Umbilical cord (tissue), 2 donors: ENCODE results near the gene CDK5R2. TPM values are rescaled to one million over a fixed set of nuclear protein-coding genes. Genes with fewer than 3 reads are reported as not detected.
"Not testable (repeated sequence)": the region's sequence is repeated elsewhere in the genome, so short reads cannot be mapped to it uniquely, and the experiment has no call there.

Source experiments
- DNase-seq: peaks from one replicate; pipeline ENCODE4 v3.0.0-alpha.2; 2015; ENCODE audit warnings: low spot score
- total RNA-seq: library from RNA; depleted of rRNA; stranded (reverse); fragments of >200 nt; gene quantifications from one replicate; pipeline ENCODE4 v1.2.3, GENCODE V29; 2014; ENCODE audit warnings: low replicate concordance; ENCODE audit not compliant: insufficient read depth

Gene CDK5R2
- total RNA-seq: not detected

- peak; percentile 91 for DNase-seq
Measured at GRCh38 chr2:218959141-218959731, at the start of gene CDK5R2. Gene CDK5R2, plus strand, starts transcription at chr2:218959666. Its CDS starts 155 bp downstream, at chr2:218959821.

DNA sequence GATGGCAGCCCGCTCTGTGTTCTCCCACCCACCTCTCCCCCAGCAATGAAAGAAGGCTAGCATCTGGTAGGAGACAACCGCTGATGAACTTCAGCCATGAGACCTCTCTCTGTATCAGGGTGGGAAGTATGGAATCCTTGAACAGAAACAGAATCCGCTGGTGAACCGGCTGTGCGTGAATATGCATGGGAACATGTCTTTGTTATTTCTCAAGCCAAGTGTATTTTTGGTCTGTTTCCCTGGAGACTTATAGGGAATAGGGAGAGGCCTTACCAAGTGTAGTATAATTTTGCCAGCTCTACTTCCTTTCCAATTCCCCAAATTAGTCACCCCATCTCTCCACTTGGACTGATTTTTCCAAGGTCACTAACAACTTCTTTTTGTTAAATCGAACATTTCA, 48.7 kb upstream of the CDK5R2 start:
- DNase-seq: no peak

GRCh38 chr2:218920504-218920903, 39.0 kb upstream of the CDK5R2 start:
- no peak for DNase-seq

DNA sequence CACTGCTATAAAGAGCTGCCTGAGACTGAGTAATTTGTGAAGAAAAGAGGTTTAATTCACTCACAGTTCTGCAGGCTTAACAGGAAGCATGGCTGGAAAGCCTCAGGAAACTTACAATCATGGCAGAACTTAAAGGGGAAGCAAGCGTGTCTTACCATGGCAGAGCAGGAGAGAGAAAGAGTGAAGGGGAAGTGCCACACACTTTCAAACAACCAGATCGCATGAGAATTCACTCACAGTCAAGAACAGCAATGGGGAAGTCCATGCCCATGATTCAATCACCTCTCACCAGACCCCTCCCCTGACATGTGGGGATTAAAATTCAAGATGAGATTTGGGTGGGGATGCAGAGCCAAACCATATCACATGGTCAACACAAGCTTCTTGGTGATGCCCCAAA, 34.7 kb upstream of the CDK5R2 start:
- DNase-seq: no peak

- no peak for DNase-seq
Measured at GRCh38 chr2:218925434-218925833, 34.0 kb upstream of the CDK5R2 start.

DNA sequence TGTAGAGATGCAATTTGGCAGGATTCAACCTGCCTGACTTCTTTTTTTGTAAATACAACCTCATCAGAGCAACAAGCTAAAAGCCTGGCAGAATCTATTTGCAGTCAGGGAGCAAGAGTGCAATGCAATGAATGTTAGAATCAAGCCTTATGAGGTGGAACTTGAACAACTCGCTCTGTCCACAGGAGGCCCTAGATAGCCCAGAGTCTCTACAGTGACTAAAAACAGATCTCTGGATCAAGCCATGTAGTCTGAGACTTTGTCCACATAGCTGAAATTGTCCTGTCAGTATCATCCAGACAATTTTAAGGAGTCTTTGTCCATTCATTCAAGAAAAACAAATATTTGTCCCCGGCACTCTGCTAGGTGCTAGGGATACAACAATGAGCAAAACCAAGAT, 32.0 kb upstream of the CDK5R2 start:
- peak; percentile 20 for DNase-seq

- no peak for DNase-seq
Measured at GRCh38 chr2:218927876-218928275, 31.6 kb upstream of the CDK5R2 start.

DNA sequence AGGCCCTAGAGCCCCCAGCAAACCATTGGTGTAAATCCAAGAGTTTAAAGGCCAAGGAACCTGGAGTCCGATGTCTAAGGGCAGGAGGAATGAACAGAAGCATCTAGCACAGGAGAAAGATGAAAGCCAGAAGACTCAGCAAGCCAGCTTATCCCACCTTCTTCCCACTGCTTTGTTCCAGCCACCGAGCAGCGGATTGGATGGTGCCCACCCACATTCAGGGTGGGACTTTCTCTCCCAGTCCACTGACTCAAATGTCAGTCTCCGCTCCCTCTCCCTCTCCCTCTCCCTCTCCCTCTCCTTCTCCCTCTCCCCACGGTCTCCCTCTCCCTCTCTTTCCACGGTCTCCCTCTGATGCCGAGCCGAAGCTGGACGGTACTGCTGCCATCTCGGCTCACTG, 29.0 kb upstream of the CDK5R2 start:
- not testable (repeated sequence) for DNase-seq

DNA sequence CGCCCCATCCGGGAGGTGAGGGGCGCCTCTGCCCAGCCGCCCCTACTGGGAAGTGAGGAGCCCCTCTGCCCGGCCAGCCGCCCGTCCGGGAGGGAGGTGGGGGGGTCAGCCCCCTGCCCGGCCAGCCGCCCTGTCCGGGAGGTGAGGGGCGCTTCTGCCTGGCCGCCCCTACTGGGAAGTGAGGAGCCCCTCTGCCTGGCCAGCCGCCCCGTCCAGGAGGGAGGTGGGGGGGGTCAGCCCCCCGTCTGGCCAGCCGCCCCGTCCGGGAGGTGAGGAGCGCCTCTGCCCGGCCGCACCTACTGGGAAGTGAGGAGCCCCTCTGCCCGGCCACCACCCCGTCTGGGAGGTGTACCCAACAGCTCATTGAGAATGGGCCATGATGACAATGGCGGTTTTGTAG, 27.7 kb upstream of the CDK5R2 start:
- DNase-seq: not testable (repeated sequence)

DNA sequence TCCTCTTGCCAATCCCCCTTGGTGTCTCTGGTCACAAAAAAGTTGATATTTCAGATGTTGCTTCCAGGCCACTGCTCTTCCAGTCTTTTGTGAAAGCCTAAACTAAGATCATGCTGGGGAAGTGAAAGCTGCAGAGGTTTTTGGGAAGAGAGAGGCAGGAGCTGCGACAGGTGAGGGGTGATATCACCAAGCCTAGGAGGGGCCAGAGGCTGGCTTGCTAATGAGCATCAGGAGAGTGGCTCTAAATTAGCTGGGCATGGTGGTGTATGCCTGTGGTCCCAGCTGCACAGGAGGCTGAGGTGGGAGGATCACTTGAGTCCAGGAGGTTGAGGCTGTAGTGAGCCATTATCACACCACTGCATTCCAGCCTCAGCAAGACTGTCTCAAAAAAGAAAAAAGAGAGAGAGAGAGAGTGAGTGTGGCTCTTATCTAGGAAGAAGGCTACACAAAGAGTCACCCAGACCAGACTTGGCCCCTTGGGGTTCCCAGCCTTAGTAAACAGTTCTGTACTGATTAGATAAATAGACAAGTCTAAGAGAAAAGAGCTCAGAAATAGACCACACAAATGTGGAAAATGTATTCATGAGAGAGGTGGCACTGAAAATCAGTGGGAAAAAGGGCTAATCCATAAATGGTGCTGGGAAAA, 14.6 kb upstream of the CDK5R2 start:
- DNase-seq: no peak

DNA sequence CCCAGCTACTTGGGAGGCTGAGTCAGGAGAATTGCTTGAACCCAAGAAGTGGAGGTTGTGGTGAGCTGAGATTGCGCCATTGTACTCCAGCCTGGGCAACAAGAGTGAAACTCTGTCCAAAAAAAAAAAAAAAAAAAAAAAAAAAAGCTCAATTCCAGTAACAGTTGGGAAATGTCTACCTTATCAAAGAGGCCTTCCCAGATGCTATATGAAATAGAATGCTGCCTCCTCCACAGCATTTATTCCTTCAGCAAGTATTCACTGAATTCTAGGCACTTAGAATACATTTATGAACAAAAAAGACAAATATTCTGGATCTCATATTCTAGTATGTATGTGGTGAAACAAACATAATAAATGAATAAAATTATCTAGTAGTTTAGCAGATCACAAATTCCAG, 12.8 kb upstream of the CDK5R2 start:
- no peak for DNase-seq

DNA sequence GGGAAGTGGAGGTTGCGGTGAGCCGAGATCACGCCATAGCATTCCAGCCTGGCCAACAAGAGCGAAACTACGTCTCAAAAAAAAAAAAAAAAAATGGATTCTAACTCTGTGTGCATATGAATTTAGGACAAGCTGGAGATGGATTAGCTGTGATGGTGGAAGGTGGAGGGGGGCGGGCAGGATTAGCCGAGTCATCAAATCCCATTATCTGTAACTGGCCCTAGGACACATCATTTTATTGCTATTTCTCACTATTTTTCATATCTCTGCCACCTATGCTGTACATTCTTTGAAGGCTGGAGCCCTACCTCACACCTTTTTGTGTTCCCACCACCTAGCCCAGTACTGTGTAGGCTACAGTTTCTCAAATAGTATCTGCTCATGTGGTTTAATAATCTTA, 7.3 kb upstream of the CDK5R2 start:
- DNase-seq: no peak

DNA sequence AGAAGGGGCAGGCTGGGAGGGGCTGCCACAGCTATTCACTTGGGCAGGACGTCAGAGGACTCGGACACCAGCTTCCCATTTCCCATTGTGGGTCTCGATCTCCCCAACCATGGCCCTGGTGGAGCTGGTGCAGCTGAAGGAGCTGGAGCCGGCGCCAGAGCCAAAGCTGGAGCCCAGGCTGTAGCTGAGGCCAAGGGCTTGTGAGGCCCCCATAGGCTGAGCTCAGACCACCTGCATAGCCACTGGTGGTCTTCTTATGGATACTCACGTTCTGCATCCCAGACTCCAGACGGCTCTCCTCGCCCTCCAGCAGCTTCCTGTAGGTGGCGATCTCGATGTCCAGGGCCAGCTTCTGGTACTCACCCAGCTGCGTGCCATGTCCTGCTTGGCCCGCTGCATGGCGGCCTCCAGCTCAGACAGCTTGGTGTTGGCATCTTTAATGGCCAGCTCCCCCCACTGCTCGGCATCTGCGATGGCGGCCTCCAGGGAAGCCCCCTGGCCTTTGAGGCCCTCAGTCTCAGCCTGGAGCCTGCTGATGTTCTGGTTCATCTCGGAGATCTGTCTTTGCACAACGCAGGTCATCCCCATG, 6.0 kb upstream of the CDK5R2 start:
- DNase-seq: no peak

GRCh38 chr2:218954541-218955300, 4.7 kb upstream of the CDK5R2 start:
- DNase-seq: no peak

- no peak for DNase-seq
Measured at GRCh38 chr2:218956039-218956438, 3.4 kb upstream of the CDK5R2 start.

DNA sequence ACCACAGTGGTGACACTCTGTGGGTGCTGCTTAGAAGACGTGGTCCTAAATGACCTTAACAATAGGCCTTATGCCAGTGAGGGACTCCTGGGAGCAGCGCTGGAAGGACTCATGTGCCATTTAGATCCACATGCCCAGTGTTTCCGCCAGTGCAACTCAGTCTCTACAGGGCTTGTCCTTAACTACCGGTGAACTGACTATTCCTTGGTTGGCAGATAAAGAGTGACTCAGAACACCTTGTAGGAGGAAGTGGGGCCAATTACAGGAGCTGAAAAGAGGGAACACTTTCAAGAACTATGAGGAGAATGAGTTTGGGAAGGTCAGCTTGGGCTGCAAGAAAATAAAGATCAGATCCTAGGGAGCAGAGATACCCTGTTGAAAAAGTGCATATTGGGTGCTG, 1.8 kb upstream of the CDK5R2 start:
- DNase-seq: no peak

DNA sequence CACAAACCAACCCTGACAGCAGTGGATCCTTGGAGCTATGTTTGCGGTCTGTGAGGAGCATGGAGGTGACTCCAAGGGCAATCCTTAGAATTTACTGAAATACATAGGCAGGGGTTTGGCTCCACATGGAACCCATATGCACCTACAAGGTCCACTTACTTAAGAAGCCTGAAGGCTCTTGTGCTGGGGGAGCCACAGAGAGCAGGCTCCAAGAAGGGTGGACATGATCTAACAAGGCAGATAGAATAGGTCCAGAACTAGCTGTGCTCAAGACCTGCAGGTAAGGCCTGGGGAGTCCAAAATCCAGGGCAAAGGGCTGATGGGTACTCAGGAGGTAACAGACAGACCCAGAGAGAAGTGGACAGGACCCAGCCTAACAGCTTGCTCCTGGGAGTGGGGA, 1.2 kb upstream of the CDK5R2 start:
- DNase-seq: no peak

GRCh38 chr2:218959761-218960308, 369 bp downstream of the CDK5R2 start:
- DNase-seq: no peak

DNA sequence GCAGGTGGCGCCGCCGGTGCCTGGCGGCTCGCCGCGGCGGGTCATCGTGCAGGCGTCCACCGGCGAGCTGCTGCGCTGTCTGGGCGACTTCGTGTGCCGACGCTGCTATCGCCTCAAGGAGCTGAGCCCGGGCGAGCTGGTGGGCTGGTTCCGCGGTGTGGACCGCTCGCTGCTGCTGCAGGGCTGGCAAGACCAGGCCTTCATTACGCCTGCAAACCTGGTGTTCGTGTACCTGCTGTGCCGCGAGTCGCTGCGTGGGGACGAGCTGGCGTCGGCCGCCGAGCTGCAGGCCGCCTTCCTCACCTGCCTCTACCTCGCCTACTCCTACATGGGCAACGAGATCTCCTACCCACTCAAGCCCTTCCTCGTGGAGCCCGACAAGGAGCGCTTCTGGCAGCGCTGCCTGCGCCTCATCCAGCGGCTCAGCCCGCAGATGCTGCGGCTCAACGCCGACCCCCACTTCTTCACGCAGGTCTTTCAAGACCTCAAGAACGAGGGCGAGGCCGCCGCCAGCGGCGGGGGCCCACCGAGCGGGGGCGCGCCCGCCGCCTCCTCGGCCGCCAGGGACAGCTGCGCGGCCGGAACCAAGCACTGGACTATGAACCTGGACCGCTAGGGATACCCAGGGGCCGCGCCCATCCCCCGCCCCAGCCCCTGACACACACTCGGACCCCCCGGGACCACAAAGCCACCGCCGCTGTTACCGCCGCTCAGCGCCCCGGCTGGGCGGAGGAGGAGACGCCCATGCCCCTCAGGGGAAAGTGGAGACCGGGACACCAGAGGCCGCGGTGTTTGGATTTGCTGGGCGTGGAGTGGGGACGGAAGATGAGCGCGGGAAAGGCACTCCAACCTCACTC, 1.1 kb downstream of the CDK5R2 start:
- DNase-seq: no peak

- no peak for DNase-seq
Measured at GRCh38 chr2:218961229-218961628, 1.8 kb downstream of the CDK5R2 start.
